HG03039 (cell line): ENCODE measurements around the gene MRPL58.
A peak's percentile ranks its signal among the peaks of the same experiment; 100 is the strongest.
"Not testable (repeated sequence)": the region's sequence is repeated elsewhere in the genome, so short reads cannot be mapped to it uniquely, and the experiment has no call there.

Experiments used
- ATAC-seq: cut with Tn5 transposase; IDR thresholded peaks from one replicate; pipeline ENCODE4 v1.9.1; 2021; ENCODE audit warnings: mild to moderate bottlenecking, moderate library complexity; ENCODE audit not compliant: unreplicated experiment

The MRPL58 gene

GRCh38 chr17:74986206-74986576, 26.3 kb upstream of the MRPL58 start:
- ATAC-seq, result no peak

GRCh38 chr17:74987418-74987908, 25.0 kb upstream of the MRPL58 start, which contains the start of gene CDR2L:
TSS of gene CDR2L (plus strand) at chr17:74987632. CDS start at chr17:74988044, 412 bp downstream.
- ATAC-seq, result peak; percentile 80

GRCh38 chr17:74987909-74988711, 24.4 kb upstream of the MRPL58 start:
- ATAC-seq, result peak; percentile 24

- ATAC-seq, result no peak
These were observed 21.8 kb upstream of the MRPL58 start for GRCh38 chr17:74990581-74991105.

- no peak for ATAC-seq
These were observed 20.2 kb upstream of the MRPL58 start for GRCh38 chr17:74992223-74992622.

DNA sequence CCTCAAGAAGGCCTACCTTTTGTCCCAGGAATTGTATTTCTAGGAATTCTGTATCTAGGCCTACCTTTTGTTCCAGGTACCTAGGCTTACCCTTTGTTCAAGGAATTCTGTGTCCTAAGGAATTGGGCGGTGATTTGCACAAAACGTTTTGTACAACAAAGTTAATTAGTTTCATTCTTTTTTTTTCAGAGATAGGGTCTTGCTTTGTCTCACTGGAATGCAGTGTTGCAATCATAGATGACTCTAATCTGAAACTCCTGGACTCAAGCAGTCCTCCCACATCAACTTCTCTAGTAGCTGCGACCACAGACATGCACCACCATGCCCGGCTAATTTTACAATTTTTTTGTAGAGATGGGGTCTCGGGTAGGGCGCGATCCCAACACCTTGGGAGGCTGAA, 18.0 kb upstream of the MRPL58 start:
- ATAC-seq, result no peak

GRCh38 chr17:74995847-74996246, 16.6 kb upstream of the MRPL58 start:
- ATAC-seq, result no peak

DNA sequence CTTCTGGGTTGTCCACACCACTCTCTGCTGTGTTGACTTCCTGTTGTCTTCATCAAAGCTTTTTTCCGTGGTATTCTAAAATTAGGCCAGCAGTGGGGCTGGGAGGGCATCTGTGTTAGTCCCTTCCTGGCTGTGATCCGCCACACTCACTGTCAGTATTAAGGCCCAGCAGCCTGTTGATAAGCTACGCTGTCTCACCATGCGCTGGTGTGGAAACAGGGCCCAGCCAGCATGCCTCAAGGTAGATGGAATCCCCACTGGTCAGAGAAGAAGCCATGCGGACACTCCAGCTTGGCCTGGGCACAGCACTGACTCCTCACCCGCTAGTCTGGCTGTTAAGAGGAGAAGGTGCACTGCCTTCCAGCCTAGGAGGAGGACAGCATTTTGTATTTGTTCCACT, 13.7 kb upstream of the MRPL58 start:
- ATAC-seq, result no peak

DNA sequence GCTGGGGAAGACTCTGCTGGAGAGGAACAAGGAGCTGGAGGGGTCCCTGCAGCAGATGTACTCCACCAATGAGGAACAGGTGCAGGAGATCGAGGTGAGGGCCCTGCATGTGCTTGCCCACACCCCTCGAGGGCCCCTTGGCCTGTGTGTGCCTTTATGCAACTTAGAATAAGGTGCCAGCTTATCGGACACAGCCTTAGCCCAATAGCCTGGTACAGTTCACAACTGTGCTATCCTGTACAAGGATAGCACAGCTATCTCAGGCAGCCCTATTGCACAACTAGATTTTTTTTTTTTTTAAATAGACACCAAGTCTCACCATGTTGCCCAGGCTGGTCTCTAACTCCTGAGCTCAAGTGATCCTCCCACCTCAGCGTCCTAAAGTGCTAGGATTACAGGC, 12.9 kb upstream of the MRPL58 start:
- ATAC-seq, result no peak

- ATAC-seq, result no peak
These were observed 10.3 kb upstream of the MRPL58 start for GRCh38 chr17:75001915-75002843.

- ATAC-seq, result no peak
These were observed 9.2 kb upstream of the MRPL58 start for GRCh38 chr17:75003070-75003956.

GRCh38 chr17:75003957-75004355, 8.5 kb upstream of the MRPL58 start:
- ATAC-seq, result no peak

DNA sequence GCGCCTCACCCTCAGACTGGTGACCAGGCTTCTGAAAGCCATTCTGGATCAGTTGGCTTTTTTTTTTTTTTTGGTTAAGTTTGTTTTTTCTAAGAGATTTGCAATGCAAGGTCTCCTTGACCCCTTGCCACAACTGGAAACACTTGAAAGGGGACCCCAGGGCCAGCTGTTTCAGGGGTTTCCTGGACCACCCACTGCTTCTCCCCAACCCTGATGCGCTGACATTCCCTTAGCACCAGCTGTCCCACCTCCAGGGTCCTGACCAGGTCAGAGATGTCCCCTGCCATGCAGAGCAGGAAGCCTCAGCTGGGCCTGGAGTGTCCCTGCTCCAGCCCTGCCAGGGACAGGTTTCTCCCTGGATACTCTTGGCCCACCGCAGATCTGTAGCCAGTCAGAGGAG, 8.1 kb upstream of the MRPL58 start:
- no peak for ATAC-seq

- ATAC-seq, result no peak
These were observed 7.2 kb upstream of the MRPL58 start for GRCh38 chr17:75005291-75005690.

DNA sequence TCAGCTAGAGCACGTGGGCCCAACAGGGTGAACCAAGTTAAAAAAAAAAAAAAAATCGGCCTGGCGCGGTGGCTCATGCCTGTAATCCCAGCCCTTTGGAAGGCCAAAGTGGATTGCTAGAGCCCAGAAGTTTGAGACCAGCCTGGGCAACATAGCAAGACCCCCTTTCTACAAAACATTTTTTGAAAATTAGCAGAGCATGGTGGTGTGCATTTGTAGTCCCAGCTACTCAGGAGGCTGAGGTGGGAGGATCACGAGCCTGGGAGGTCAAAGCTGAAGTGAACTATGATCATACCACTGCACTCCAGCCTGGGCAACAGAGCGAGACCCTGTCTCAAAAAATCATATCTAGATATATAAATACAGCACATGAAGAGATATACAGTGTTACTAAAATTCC, 6.4 kb upstream of the MRPL58 start:
- not testable (repeated sequence) for ATAC-seq

DNA sequence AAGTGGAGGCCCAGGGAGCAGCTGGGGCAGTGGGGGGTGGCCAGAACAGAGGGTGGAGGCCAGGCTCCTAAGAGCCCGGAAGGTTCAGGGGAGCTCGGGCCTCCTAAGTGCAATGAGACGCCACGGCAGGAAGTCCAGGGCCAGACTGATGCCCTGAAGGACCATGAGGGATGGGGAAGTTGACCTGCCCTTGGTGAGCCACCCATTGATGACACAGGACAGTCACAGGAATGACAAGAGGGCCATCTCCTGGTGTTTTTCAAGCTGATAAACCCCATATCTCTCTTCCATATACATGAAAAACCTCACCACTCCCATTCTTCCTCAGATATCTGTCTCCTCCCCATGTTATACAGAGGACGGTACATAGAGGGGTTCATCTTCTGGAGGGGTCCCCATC, 5.8 kb upstream of the MRPL58 start:
- no peak for ATAC-seq

- no peak for ATAC-seq
These were observed 4.1 kb upstream of the MRPL58 start for GRCh38 chr17:75008373-75008772.

- no peak for ATAC-seq
These were observed 3.2 kb upstream of the MRPL58 start for GRCh38 chr17:75009139-75009724.

DNA sequence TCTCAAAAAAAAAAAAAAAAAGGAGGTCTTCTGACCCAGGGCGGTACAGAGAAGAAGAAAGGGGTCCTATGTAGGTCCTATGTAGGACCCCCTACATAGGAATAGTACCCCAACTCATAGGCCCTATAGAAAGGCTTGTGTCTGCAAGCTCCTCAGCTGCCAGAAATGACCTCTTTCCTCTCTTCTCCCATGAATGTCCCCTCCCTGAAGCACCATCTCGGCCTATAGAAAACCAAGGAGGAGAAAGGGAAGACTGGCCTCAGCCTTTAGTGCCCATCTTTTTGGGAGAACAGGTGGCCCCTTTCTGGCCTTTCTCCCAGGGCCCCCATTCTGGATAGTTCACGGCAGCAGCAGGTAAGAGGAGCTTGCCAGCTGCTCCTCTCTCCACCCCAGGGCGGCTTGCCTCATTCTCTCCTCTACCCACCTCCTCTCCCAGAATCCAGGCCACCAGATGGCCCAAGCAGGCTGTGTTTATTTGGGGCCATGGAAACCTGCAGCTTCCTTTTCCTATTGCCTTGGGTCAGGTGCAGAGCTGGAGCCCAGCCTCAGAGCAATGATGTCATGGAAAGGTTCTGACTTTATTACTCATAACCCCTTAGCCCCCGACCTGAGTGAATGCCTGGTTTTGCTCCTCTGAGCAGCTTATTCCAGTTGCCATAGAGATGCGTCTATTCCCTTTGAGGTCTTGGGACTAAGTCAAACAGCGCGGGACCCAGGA, 1.6 kb upstream of the MRPL58 start:
- no peak for ATAC-seq
